Smooth muscle cell (in vitro differentiated cells): ENCODE data around the gene CELSR1. TPM values are rescaled to one million over a fixed set of nuclear protein-coding genes. Genes with fewer than 3 reads are reported as not detected.

Source experiments
- DNase-seq: peaks from one replicate; lab custom pipeline; 2025; ENCODE audit not compliant: unreplicated experiment; lab: John Stamatoyannopoulos, UW
- H2AFZ ChIP-seq: fragments of 200-600 bp; sonication (generic); 2 replicates; pipeline ENCODE4 v1.6.0; 2016; ENCODE audit warnings: antibody characterized with exemption, low read depth, mild to moderate bottlenecking
- H3F3A ChIP-seq: fragments of 200-600 bp; sonication (generic); 2 replicates; pipeline ENCODE4 v1.6.0; 2017; ENCODE audit warnings: antibody characterized with exemption, low read depth
- H3K27ac ChIP-seq: fragments of 200-600 bp; sonication (generic); 2 replicates; pipeline ENCODE4 v1.5.1; 2016; ENCODE audit warnings: low read depth, mild to moderate bottlenecking
- H3K27me3 ChIP-seq: fragments of 200-600 bp; sonication (generic); 2 replicates; pipeline ENCODE4 v1.6.1; 2016; ENCODE audit warnings: low read depth, mild to moderate bottlenecking
- H3K36me3 ChIP-seq: fragments of 200-600 bp; sonication (generic); 2 replicates; pipeline ENCODE4 v1.5.1; 2016; ENCODE audit warnings: low read depth
- H3K4me1 ChIP-seq: fragments of 200-600 bp; sonication (generic); 2 replicates; pipeline ENCODE4 v1.5.1; 2016; ENCODE audit warnings: low read depth
- H3K4me2 ChIP-seq: fragments of 200-600 bp; sonication (generic); 2 replicates; pipeline ENCODE4 v1.6.0; 2016; ENCODE audit warnings: mild to moderate bottlenecking
- H3K4me3 ChIP-seq: fragments of 200-600 bp; sonication (generic); 2 replicates; pipeline ENCODE4 v1.5.1; 2016; ENCODE audit warnings: mild to moderate bottlenecking
- H3K79me2 ChIP-seq: fragments of 200-600 bp; sonication (generic); 2 replicates; pipeline ENCODE4 v1.6.0; 2016; ENCODE audit warnings: low read depth, mild to moderate bottlenecking
- H3K9ac ChIP-seq: fragments of 200-600 bp; sonication (generic); 2 replicates; pipeline ENCODE4 v1.6.0; 2016; ENCODE audit warnings: low read depth
- H3K9me3 ChIP-seq: fragments of 200-600 bp; sonication (generic); replicated peaks from 2 replicates; pipeline ENCODE4 v1.5.1; 2016; ENCODE audit warnings: low read depth
- H4K20me1 ChIP-seq: fragments of 200-600 bp; sonication (generic); 2 replicates; pipeline ENCODE4 v1.6.0; 2016; ENCODE audit warnings: low read depth
- WGBS: methylation state at CpG from one replicate; pipeline ENCODE4 v1.1.7; 2016; ENCODE audit warnings: low lambda C conversion rate; 5-methylcytosine and 5-hydroxymethylcytosine counted together
- polyA plus RNA-seq: library from polyadenylated mRNA; unstranded; fragments of >200 nt; fragmentation: Nextera tagmentation; extraction: Ambion mirVana; gene quantifications from 2 replicates; pipeline ENCODE4 v1.2.1, GENCODE V29; 2016
- total RNA-seq: library from RNA; depleted of rRNA; stranded (reverse); fragments of >200 nt; gene quantifications from 2 replicates; pipeline ENCODE4 v1.2.3, GENCODE V29; 2014
- TF ChIP-seq, protein P1 (sequence below): fragments of 200-600 bp; sonication (generic); IDR thresholded peaks from 2 replicates; pipeline ENCODE4 v1.5.1; 2017; ENCODE audit warnings: borderline replicate concordance, mild to moderate bottlenecking, antibody characterized with exemption; ENCODE audit not compliant: insufficient read depth, poor library complexity, severe bottlenecking

CELSR1 gene
- total and polyA plus RNA-seq, 2 experiments from 2014 or later: 3.6 to 15.2 TPM

DNA sequence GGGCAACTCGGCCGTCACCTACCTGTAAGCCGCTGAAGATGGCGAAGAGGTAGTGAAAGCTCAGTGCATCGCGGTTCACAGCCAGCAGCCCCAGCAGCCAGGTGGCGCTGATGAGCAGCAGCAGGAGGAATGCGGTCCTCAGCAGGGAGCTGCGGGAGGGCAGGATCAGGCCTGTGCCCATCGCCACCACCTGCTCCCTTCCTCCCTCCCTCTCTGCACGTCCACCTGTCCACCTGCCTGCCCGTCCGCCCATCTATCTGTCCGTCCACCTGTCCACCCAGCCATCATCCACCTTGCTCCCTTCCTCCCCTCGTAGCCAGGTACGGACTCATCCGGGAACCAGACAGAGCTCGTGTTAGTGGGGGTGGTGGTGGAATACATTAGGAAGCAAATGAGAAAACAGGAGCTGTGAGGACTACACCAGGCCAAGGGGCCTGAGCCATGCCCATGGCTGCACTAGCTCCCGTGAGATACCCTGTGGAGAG lies 169.7 kb downstream of the CELSR1 start:
- DNase-seq: no peak
- TF ChIP-seq, protein P1, sequence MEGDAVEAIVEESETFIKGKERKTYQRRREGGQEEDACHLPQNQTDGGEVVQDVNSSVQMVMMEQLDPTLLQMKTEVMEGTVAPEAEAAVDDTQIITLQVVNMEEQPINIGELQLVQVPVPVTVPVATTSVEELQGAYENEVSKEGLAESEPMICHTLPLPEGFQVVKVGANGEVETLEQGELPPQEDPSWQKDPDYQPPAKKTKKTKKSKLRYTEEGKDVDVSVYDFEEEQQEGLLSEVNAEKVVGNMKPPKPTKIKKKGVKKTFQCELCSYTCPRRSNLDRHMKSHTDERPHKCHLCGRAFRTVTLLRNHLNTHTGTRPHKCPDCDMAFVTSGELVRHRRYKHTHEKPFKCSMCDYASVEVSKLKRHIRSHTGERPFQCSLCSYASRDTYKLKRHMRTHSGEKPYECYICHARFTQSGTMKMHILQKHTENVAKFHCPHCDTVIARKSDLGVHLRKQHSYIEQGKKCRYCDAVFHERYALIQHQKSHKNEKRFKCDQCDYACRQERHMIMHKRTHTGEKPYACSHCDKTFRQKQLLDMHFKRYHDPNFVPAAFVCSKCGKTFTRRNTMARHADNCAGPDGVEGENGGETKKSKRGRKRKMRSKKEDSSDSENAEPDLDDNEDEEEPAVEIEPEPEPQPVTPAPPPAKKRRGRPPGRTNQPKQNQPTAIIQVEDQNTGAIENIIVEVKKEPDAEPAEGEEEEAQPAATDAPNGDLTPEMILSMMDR: peak; percentile 79
- H3K9me3 ChIP-seq: no peaks in the 10 kb centered on the region
- H4K20me1 ChIP-seq: no peaks in the 10 kb centered on the region
- H3K27ac ChIP-seq: no peak overlapping the region
- H3K27me3 ChIP-seq: no peaks in the 10 kb centered on the region
- H3K4me1 ChIP-seq: no peaks in the 10 kb centered on the region
- no peaks in the 10 kb centered on the region for H3K79me2 ChIP-seq
- no peaks in the 10 kb centered on the region for H3K36me3 ChIP-seq
- H3K4me2 ChIP-seq: no peak overlapping the region
- no peak overlapping the region for H2AFZ ChIP-seq
- H3F3A ChIP-seq: no peaks in the 10 kb centered on the region
- no peak overlapping the region for H3K9ac ChIP-seq
- no peak overlapping the region for H3K4me3 ChIP-seq
- 58% methylated on average over 16 of the region's 19 CpGs for WGBS

DNA sequence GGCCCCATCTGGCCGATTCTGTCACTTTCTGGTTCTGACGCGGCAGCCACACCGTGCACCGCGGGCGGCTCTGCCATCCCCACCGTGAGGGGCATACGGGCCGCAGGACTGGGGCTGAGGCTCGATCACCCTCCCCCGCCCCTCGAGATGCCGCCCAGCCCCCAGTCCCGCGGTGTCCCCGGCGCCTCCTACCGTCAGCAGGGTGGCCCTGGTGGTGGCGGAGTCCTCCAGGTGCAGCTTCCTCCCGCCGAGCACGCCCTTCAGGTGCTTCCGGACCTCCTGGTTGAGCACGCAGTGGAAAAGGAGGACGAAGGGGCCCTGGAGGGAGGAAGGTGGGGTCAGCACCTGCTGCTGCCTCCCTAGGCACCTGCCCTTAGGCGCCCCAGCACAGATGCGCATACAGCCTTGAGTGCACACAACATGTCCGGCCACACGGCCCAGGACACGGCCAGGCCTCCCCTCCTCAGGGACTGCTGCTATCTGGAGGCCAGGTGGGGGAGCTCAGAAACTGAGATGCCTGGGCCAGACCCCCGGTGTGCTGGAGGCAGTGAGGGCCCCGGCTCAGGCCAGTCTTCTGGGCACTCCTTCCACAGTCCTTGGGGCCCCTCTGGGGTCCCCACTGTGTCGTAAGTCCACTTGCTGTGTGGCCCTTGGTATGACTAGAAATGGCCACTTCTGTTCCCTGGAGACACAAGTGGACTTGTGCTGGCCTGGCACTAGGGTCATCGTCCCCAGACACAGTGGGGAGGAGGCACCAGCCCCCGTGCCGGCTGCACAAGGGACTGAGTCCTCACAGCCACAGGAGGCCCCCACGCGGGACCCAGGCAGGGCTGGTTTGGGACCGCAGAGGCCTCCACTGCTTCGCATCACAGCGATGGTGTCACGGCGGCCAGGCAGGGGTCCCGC lies 170.4 kb downstream of the CELSR1 start:
- no peaks in the 10 kb centered on the region for H3K4me1 ChIP-seq
- H3K27me3 ChIP-seq: no peaks in the 10 kb centered on the region
- H4K20me1 ChIP-seq: no peaks in the 10 kb centered on the region
- no peak overlapping the region for H3K27ac ChIP-seq
- H3K4me2 ChIP-seq: no peak overlapping the region
- DNase-seq: no peak
- H3K79me2 ChIP-seq: no peaks in the 10 kb centered on the region
- no peaks in the 10 kb centered on the region for H3F3A ChIP-seq
- H3K4me3 ChIP-seq: no peak overlapping the region
- TF ChIP-seq, protein P1: no peak
- 83% methylated on average over 45 of the region's 45 CpGs for WGBS
- H2AFZ ChIP-seq: no peak overlapping the region
- no peaks in the 10 kb centered on the region for H3K9me3 ChIP-seq
- no peak overlapping the region for H3K9ac ChIP-seq
- H3K36me3 ChIP-seq: no peaks in the 10 kb centered on the region

DNA sequence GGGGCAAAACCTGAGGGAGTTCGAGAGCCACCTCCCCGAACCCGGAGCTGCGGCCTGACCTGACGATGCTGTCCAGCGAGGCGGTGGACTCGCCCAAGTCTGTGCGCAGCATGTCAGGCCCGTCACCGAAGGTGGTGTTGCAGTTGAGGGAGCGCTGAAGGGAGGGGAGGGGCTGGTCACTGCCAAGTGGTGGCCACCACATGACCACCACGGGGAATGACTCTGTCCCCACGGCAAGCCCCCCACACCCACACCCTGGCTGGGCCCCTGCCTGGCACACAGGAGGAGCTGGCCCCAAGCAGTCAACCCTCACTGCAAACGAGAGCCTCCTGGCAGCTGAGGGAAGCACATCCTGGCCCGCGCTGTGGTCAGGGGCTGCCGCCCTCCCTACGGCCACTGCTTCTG lies 171.1 kb downstream of the CELSR1 start:
- no peak for DNase-seq
- H3K4me2 ChIP-seq: no peak overlapping the region
- 96% methylated on average over 15 of the region's 19 CpGs for WGBS
- H3K36me3 ChIP-seq: no peaks in the 10 kb centered on the region
- no peaks in the 10 kb centered on the region for H3K9me3 ChIP-seq
- H2AFZ ChIP-seq: no peak overlapping the region
- H3F3A ChIP-seq: no peaks in the 10 kb centered on the region
- H3K27ac ChIP-seq: no peak overlapping the region
- H3K27me3 ChIP-seq: no peaks in the 10 kb centered on the region
- H3K9ac ChIP-seq: no peak overlapping the region
- no peaks in the 10 kb centered on the region for H3K4me1 ChIP-seq
- TF ChIP-seq, protein P1: no peak
- H4K20me1 ChIP-seq: no peaks in the 10 kb centered on the region
- H3K79me2 ChIP-seq: no peaks in the 10 kb centered on the region
- no peak overlapping the region for H3K4me3 ChIP-seq
